NCI-H510A (cell line): ENCODE measurements around the gene UROC1.

Experiments used
- DNase-seq: peaks from one replicate; lab custom pipeline; 2025; lab: John Stamatoyannopoulos, UW

The UROC1 gene

DNA sequence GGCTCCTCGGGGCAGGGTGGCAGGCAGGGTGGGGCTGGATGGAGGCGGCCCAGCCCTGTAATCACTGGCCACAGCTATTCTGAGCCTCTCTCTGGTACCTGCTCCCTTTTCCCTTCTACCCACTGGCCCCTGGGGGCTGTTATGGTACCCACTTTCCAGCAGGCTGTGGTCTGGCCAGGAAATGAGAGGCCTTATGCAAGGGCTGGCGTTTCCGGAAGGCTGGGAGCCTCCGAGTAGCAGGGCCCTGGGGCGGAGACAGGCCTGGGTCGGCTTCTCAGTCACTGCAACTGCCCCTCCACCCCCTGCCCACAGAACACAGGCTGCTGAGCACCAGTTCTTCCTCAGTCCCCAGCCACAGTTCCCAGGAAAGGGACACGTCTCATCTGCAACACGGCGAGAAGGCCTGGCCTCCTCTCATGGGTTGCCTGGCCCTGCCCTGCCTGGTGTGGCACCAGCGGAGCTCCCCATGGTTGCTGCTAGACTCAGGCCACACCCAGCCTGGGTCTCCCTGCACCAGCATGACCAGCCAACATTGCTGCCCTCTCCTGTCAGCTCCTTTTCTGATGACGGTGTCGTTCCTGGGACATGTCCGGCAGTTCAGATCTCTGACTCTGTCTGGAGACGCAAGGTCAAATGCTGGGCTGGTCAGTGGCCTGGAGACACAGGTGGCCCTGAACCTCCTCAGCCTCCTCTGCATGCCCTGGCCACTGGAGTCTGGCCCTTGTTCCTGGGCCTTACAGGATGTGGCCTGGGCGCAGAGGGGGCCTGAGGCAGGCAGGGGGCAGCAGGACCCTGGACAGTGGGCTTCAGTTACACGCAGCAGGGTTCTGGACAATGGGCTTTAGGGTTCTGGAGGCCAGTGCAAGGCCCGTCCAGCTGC is 12.8 kb upstream of the UROC1 start:
- no peak for DNase-seq

DNA sequence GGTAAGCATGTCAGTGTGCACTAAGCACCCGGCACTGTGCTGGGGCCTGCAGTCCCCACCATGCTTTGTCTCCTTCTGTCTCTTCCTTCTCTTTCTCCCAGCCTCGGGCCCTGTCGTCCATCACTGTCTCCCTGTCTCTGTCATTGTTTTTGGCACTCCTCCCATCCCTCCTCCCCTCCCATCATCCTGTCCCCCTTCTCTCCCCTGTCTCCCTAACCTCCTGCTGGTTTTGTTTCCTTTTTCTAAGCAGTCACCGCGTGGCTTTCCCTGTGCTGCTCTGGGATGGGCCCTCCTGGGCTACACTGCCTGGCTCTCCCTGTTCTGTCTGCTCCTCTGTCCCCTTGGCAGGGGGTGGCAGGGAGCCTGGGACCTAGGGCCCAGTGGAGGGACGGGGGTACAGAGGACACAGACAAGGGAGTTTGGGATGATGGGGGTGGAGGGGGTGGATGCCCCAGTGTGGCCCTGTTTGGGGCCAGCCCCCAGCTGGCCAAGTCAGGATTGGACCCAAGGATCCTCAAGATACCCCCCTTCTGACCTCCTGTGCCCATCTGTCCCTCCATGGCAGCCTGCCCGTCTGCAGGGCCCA is 12.1 kb upstream of the UROC1 start:
- no peak for DNase-seq

DNA sequence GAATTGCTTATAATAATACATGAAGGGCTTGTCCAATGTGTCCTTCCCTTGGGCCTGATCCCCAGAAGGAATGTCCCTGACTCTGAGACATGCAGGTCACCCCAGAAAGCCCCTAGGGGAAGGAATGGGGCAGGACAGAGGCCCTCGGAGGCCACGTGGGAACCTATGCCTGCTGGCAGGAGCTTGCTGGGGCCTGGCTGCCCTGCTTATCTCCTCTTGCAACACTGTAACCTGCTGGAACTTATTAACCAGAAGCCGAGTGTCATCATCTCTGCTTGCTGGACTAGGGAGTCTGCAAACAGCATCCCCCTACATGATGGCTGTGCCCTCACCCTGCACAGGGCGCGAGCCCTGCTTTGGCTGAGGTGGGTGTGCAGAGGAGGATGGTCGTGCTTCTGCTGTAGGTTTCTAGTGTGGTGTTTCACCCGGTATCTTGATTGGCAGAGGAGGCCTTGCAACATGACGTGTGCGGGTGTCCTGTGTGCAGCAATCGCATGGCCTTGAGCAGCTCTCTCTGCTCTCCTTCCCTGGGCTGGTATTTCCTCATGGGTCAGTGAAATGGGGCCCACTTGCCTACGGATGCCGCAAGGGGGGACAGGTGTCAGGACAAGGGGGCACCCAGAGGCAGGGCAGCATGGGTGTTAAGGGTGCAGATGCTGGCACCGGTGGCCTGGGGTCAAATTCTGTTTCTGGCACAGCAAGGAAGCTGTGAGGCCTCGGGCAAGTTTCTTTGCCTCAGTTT is 11.4 kb upstream of the UROC1 start:
- DNase-seq = no peak

DNA sequence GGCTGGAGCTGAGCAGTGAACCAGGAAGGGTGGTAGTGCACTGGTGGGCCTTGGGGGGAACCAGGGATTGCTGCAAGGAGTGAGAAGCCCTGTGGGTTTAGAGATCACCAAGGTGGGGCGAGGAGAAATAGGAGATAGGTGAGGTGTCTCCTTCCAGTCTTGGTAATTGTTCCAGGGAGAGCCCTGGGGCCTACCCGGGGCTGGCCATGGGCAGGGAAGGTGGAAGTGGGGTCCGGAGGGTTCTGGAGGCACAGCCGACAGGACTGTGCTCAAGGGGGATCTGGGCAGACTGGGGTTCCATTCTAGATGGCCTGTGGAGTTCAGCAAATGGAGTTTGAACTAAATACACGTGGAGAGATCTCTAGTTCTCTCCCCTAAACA is 10.8 kb upstream of the UROC1 start:
- no peak for DNase-seq

DNA sequence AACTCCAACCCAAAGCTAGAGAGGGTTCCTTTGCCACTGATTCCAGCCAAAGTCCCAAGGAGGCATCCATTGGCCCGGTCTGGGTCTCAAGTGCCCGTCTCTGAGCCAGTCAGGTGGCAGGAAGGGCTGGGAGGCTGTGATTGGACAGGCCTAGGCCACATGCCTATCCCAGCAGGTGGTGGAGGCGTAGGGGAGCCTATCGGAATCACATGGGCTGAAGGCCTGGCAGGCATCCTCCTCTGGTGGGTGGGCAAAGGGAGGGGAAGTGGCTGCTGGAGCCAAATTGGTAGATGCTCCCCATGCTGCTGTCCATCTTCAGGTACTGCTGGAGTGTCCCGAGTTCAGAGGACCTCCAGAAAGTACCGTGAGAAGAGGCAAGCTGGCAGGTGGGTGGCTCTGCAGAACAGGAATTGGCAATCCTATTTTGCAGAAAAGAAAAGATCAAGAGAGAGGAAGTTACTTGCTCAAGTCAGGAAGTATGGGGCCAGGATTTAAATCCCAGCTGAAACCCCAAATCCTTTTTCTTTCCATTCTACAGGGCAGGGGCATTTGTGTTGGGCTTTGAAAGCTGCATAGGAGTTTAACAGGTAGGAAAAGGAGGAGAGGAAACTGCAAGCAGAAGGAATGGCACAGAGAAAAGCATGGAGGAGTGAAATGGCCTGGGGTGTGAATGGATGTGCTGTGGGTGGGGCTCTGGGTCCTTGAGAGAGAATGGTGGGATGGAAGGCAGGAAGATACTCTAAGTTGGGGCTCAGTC is 10.1 kb upstream of the UROC1 start:
- DNase-seq = no peak

DNA sequence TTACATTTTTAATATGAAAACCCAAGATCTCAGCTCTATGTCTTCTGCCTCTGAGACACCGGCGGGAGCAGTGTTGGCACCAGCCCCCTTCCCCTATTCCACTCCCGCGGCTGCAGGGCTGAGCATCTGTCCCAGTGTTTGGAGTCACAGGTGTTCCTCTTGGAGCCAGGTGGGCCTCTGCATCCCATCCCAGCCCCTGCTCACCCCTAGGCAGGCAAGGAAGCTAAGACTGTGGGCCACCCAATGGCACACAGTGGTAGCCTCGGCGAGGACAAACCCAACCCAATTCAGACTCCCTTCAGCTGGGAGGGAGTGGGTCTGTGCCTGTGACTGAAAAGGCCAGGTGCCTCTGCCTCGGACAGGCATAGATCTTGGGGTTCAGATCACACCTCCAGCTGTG is 9.4 kb upstream of the UROC1 start:
- no peak for DNase-seq

DNA sequence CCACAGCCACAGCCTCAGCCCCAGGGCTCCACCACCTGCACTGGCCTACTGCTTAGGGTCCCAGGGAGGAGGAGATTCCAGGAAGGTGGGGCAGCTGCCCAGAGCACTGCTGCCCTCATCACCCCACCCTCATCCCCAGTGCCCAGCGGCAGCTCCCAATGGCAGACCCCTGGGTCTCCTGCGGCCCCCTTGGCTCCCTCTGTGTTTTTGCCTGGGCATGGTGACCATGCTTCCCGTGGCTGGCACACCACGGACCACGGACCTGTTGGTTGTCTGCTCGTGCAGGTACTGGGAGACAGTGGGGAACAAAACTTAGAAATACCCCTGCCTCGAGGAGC is 9.1 kb upstream of the UROC1 start:
- no peak for DNase-seq

DNA sequence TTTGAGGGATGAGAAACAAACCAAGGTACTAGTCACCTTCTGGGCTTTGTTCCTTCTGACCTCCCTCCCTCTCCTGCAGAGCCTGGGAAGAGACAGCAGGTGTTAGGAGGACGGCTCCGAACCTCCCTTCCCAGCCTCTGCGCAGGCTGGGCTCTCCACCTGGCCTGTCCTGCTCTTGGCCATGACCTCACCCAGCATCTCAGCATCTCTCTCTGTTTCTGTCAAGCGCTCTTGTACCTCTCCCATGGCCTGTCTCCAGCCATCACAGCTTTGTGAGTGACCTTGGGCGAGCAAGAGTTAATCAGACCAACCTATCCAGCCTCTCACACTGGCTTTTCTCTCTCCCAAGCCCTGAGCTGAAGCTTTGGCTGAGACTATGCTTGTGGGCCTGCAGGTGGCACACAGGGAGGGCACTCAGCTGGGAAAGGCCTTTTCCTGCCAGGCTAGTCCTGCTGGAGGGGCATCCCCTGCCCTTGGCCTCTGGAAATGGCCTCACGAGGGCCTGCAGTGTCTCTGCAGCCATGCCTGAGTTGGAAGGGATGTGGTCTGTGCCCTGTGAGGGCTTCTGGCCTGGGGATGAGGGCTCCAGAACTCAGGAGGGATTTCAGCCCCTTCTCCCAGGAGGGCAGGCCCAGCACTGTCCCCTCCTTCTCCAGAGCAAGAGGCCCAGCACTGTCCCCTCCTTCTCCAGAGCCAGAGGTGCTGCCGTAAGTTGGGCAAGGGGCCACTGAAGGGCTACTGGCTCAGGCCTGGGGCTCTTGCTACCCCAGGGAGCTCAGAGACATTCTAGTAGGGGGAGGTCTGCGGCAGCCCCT is 8.5 kb upstream of the UROC1 start:
- no peak for DNase-seq

DNA sequence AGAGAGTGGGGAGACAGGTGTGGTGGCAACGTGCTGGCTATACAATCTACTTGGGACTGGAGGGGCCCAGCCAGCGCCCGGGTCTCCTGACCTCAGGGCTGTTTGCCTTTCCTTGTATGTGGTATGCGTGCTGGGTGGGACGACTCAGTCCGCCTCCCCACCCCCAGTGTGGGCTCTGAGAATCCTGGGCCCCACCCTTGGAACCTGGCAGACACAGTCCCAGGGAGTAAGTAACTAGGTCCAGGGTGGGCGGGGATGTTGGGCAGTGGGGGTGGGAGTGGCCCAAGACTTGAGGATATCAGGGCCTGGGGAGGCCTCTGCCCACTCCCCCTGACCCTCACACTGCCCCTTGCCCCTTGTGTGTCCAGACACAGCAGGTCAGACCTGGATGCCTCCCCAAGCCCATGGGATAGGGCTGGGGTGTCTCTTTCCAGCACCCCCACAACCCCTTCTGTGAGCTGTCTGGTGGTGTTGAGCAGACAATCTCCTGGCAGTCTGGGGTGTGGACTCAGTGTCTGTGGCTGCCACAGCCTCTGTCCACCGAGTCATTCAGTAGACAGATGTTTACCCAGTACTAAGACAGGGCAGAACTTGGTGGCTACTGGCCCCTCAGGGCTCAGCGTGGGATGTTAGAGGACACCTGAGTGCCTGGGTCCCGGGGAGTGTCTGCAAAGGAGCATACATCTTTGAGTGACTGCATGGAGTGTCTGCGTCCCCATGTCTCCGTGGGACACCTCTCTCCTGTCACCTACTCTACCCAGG is 7.7 kb upstream of the UROC1 start:
- no peak for DNase-seq

DNA sequence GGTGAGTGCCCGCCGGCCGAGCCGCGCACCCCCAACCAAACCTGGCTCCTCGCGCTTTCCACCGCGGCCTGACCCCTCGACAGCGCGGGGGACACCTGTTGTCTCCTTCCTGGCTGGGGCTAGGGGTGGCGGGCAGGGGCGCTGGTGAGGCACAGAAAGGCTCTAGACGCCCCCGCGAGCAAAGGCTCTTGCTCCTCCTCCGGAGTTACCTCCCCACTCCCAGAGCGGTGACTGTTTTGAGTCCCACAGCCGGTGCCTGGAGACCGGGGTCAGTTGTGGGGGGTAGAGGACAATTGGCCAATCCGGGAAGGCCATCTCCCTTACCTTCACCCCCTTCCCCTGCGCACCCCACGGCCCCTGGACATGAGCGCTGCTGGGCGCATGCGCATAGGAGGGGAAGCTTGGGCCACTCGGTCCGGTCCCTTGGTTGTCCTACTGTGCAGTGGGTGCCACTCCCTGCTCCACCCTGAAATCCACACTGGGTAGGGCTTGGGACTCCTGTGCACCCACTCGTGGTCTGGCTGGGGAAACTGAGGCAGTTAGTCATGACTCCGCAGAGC is 6.9 kb upstream of the UROC1 start:
- no peak for DNase-seq

DNA sequence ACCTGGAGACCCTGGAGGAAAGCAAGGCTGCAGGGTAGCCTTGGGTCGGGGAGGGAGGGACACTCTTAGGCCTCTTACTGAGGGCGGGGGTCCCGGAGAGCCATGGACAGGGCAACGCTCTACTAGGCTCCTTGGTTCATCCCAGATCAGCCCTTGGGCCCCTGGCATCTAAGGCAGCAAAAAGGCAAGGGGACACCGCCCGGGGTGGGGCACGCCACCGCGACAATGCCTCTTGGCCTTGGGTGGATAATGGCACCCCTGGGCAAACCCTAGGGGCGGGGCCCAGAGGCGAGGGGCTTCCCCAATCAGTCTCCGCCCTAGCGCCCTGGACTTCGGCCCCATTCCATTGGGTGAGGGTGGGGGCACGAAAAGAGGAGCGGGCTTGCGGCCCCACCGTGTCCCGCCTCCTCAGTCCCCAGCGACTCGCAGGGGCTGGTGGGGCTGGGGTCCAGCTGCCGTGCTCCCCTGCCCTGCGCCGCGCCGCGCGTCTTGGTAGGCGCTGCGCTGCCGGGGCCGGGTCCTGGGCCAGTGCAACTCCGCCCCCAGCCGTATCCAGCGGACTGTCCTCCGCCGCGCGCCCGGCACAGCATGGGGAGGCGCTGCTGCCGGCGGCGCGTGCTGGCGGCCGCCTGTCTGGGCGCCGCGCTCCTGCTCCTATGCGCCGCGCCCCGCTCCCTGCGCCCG is 6.3 kb upstream of the UROC1 start, which contains the start of gene CHST13:
TSS of gene CHST13 (plus strand) at position 411 of the 684 bp plus-strand sequence. CDS start at position 589, 178 bp downstream.
- no peak for DNase-seq

DNA sequence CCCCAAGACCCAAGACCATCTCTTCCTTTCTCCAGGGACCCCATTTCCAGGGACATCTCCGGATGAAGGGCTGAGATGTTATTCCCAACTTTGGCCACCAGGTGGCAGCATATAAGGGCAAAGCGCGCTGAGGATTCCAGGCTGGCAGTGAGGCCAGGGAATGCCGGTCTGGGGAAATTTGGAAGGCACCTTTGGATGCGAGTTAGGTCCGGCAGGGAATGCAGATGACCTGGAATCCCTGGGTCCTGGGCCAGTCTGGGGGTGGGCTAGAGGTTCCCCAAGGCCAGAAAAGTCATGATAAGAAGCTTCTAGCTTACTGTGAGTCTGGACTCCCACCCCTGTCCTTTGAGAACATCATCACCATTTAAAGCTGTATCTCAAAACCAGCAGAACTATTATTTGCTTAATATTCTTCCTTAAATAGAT is 4.8 kb upstream of the UROC1 start:
- no peak for DNase-seq

DNA sequence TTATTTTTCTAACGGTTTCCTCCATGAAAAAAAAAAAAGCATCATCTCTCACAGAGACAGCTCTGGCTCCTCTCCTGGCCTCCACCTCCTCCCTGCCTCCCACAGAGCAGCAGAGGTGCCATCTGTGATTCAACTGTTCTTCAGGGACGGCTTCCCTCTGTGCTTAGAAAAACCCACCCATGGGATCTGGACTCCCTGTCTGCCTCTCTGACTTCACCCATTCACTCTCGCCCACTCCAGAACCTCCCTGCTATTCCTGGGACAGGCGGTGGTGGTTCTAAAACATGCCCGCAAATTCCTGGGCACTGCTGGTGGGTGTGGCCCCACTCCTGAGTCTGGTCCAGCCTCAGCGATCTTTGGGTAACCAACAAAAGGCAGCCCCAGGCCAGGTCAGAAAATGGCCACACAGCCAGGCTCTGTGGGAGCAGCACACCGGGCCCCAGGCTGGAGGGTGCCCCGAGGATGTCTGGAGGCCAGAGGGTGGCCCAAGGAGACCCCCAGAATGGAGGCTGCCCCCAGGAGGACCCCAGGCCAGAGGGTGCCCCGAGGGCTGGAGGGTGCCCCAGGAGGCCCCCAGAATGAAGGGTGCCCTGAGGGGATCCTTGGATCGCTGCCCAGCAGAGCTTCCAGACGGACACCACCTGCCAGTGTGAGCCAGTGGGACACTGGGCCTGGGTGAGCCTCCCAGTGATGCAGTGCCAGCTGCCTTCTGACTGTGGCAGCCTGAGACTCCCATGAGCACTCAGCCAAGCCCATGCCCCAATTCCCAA is 3.7 kb upstream of the UROC1 start:
- no peak for DNase-seq

DNA sequence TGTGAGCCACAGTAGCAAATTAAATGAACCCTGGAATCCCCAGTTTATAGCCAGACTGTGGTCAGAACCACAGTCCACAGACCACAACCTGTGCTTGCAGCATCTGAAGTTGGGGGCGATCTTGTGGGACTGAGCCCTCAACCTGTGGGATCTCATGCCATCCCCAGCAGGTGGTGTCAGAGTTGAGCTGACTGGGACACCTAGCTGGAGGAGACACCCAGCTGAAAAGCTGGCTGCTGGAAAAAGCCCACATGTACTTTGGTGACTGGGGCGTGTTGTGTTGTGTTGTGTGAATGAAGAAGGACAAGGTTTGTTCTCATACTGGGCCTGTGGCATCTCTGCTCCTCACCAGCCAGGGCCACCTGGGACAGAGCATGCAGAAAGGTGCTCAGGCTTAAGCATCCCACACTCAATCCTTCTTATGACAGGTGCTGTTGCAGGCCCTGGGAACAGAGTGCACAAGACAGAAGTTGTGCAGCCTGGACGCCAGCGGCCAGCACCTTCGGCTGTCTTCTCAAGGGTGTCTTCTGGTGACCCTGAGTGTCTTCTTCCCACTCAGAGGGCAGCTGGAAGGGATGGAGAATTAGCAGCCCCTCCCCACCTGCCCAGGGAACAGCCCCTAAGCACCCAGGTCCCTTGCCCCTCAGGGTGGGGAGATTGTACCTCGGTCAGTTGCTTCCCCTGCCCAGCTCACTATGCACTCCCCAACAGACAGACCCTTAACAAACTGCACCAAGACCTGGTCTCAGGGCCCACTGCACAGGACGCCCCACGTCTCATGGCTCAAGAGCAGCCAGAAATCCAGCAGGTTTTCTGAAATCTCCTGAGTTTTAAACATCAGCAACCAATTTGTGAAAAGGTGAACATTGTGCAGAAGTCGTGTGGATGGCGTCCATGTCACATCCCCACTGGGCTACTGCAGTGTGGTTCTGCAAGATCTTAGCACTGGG is 2.2 kb upstream of the UROC1 start:
- DNase-seq = no peak

DNA sequence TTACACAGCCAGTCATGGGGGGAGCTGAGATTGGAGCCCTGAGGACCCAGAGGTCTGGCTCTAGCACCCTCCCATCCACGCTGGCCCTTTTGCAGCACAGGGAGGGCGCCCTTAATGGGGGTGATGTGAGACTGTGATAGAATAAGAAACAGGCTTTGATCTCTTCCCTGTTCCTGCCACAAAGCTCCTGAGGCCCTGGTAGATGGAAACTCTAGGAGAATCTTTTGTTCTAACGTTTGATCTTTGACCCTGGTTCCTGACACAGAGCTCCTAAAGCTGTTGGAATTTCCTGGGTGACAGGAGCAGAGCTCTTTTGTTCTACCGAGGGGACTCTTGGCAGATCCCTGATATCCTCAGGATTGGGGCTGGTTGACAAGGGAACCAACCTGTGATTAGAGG is 1.2 kb upstream of the UROC1 start:
- no peak for DNase-seq

DNA sequence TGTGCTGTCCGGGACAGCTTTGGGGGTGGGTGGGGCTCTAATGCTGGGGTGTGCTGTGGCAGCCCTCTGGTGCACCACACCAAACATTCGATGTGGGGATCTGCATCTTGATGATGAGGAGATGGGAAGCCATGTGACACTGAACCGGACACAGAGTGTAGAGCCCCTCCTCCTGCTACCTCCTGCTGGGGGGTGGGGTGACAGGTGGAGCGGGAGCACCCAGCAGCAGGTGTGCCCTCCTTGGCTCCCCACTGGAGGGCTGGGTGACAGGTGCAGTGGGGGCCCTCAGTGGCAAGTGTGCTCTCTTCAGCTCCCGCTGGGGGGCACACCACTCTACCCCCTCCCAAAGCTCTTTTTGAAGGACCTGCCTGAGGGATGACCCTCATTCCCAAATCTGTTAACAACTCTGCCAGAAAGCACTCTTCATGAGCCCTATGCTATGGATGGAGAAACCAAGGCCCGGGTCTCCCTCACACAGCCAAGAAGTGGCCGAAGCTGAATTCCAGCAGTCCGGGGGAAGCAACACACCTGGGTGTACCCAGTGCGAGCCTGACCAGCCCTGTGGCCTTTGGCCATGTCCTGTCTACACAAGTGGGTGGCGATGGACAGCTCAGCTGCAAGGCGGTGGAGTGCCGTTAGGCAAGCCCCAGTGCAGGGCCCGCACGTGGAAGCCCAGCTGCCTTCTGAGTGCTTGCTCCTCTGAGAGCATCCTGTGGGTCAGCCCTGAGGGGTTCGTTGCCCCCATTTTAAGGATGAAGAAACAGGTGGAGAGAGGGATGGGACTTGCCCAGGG is 609 bp upstream of the UROC1 start:
- DNase-seq = no peak

DNA sequence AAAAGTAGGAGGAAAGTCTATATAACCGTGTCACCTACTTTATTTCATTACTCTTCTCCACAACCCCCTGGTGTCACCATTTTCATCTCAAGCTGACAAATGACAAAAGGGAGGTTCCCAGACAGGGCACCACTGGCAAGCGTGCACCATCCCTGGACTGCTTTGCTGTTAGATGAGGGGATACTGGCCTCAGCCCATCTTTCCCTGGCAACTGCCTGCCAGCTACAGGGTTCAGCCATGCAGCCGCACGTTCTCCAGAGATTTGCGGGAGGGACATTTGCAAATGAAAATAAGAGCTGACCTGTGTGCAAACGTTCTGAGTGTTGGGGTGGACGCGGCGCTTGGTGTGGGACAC is 660 bp downstream of the UROC1 start:
- DNase-seq = no peak
